Mesodermal cell (in vitro differentiated cells): ENCODE data around the gene RELN.

Source experiments
- H3K27ac ChIP-seq: 2 replicates; pipeline ENCODE4 v1.7.0; 2013; ENCODE audit warnings: mild to moderate bottlenecking, low read depth, low read length, moderate library complexity; ENCODE audit not compliant: severe bottlenecking
- H3K36me3 ChIP-seq: 2 replicates; pipeline ENCODE4 v1.7.1; 2013; ENCODE audit warnings: mild to moderate bottlenecking, low read length, moderate library complexity; ENCODE audit not compliant: control insufficient read depth, insufficient read depth
- H3K4me1 ChIP-seq: one replicate; pipeline ENCODE4 v1.7.1; 2013; ENCODE audit warnings: mild to moderate bottlenecking, low read length; ENCODE audit not compliant: insufficient read depth, control insufficient read depth, poor library complexity, severe bottlenecking
- H3K4me3 ChIP-seq: 2 replicates; pipeline ENCODE4 v1.7.0; 2013; ENCODE audit warnings: low read length, control low read depth, mild to moderate bottlenecking; ENCODE audit not compliant: insufficient read depth, poor library complexity, severe bottlenecking; ENCODE audit errors: extremely low read depth
- H3K9me3 ChIP-seq: 2 replicates; pipeline ENCODE4 v1.7.1; 2013; ENCODE audit warnings: mild to moderate bottlenecking, low read length, moderate library complexity; ENCODE audit not compliant: control insufficient read depth
- WGBS, 2 experiments: methylation state at CpG; one replicate each; pipeline ENCODE4 v1.1.5; 2013; ENCODE audit warnings: missing lambda C conversion rate in 2 of 2; ENCODE audit not compliant: insufficient coverage in 2 of 2; 5-methylcytosine and 5-hydroxymethylcytosine counted together

The RELN gene

DNA sequence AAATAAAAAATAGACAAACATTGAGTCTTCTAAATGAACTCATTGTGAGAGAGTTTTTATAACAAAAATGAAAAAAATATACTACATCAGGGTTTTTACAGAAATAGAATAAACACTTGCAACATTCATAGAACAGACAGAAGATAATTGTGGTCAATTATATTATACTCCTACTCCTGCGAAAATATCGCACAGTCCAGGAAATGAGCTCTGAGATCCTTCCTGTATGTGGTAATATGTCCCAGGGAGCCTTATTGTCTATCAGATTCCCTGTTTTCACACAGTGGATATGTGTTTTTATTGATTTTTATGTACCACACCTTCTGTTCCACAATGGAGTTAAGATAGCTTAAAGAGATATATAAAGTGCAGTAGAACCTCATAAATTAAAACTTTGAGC is 27.5 kb upstream of the RELN start:
- no peaks in the 10 kb centered on the region for H3K9me3 ChIP-seq
- no peak overlapping the region for H3K4me3 ChIP-seq
- no CpG with 5 or more reads among the region's 2 CpGs for WGBS, 2 experiments
- H3K4me1 ChIP-seq, result no peaks in the 10 kb centered on the region
- H3K27ac ChIP-seq, result no peak overlapping the region
- H3K36me3 ChIP-seq, result no peaks in the 10 kb centered on the region

DNA sequence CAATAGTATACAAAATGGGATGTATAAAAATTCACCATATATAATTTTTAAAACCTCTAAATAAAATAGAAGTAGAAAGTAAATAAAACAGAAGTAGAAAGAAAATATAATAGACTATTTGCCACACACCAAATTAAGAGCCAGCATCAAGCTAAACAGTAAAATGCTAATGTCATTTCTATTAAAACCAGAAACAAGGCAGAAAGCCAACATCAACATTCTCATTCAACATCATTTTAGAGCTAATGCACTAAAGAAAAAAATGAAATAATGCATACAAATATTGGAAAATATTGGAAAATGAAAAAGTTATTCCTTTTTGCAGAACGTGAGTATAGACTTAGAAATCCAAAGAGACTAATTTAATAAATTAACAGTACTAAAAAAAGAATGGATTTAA is 23.4 kb upstream of the RELN start:
- Histone ChIP-seq H3K9me3 (no peaks in the 10 kb centered on the region), H3K4me1 (no peaks in the 10 kb centered on the region), H3K4me3 (no peak overlapping the region), H3K27ac (no peak overlapping the region), H3K36me3 (no peaks in the 10 kb centered on the region)
- WGBS, 2 experiments, result no CpG with 5 or more reads among the region's 1 CpG

DNA sequence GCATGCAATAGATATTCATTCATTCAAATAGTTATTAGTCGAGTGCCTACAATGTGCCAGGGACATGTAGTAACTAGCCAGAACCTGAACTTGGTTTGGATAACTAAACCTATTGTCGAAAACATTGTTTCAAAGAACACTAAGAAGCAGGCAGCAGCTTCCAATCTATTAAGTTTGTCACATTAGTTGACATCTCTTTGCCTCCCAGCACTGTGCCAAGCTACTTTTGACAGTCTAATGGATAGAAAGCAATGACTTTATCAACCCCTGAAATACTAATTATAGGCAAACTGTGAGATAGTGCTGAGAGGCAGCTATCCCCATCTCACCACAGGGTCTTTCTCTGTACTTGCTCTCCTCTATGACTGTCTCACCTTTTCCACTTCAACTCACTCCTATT is 22.4 kb upstream of the RELN start:
- Histone ChIP-seq H3K4me3 (no peak overlapping the region), H3K4me1 (no peaks in the 10 kb centered on the region), H3K27ac (no peak overlapping the region), H3K36me3 (no peaks in the 10 kb centered on the region), H3K9me3 (no peaks in the 10 kb centered on the region)
- WGBS, 2 experiments, result 100% methylated on average over 1 to 2 of the region's 2 CpGs

DNA sequence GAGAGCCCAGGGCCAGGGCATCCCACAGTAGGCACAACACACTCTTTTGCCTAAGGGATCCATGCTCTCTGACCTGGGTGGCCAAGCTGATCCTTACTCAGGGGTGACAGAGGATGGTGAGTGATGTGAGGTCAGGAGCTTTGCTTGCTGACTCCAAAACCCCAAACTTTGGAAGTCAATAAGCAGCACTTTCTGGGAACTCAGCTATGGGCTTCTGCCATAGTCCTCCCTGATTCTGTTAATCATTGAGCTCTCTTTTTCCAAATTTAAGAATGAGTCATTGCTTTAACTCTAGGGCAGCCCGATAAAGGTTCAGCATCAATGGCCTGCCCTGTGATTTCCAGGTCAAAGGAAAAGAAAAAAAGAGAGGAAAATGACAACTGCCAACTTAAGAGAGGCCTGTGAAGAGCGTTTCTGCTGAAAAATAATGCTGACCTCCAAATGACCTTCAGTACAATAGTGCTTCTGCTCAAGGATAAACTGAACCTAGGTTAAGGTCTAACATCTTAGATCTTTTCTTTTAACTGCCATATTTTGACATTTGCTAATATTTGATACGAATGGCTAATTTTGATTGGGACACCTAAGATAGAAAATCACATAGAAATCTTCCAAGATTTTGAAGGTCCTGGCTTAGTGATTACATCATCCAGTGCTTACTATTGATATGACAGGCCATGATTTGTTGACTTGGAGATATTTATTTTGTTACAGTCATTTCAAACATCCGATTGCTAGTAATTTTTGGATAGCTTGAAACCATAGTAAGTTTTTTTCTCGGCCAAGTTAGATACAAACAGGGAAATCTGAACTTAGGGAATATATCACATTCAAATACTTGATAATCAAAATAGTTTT is 20.8 kb upstream of the RELN start:
- WGBS, 2 experiments, result 90 to 100% methylated on average over 1 to 3 of the region's 5 CpGs
- Histone ChIP-seq H3K4me3 (no peak overlapping the region), H3K4me1 (no peaks in the 10 kb centered on the region), H3K27ac (no peak overlapping the region), H3K9me3 (no peaks in the 10 kb centered on the region), H3K36me3 (no peaks in the 10 kb centered on the region)

DNA sequence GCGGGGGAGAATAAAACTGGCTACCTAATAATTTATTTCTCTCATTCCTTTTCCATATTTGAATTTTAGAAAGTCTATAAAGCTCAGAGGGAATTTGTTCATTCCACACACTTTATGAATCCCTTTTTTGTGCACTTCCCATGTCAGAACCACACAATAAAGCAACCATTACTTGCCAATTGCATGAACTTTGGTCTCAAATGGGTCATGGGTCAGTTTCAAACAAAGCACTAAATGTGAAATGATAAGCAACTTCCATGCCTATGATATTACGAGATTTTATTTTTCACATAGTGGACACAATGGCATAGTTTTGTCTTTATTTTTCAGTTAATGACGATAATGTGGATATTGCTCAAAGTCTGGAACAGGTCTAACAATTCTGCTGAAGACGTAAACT is 18.6 kb upstream of the RELN start:
- Histone ChIP-seq H3K27ac (no peak overlapping the region), H3K4me3 (no peak overlapping the region), H3K36me3 (no peaks in the 10 kb centered on the region), H3K4me1 (no peaks in the 10 kb centered on the region), H3K9me3 (no peaks in the 10 kb centered on the region)
- WGBS, 2 experiments, result no CpG with 5 or more reads among the region's 4 CpGs

DNA sequence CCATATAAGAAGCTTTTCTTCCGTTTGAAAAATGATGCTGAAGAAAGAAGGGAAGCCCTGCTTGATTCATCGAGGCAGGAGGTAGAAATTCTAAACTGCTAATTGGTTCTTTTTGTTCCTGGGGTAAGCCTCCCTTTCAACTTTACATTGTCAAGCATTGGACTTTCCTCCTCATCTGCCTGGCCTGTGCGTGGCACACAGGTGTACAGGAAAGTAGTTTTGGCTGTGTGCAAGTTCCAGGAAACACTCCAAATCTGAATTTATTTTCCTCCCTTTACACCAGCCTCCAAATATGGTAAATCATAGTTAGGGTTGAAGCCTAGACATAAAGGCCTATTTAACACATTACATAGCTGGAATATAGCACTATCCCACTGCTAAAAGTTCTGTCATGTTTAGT is 18.2 kb upstream of the RELN start:
- H3K36me3 ChIP-seq, result no peaks in the 10 kb centered on the region
- 93% methylated on average over 2 of the region's 3 CpGs; no CpG with 5 or more reads in 1 of the 2 experiments for WGBS, 2 experiments
- H3K9me3 ChIP-seq, result no peaks in the 10 kb centered on the region

DNA sequence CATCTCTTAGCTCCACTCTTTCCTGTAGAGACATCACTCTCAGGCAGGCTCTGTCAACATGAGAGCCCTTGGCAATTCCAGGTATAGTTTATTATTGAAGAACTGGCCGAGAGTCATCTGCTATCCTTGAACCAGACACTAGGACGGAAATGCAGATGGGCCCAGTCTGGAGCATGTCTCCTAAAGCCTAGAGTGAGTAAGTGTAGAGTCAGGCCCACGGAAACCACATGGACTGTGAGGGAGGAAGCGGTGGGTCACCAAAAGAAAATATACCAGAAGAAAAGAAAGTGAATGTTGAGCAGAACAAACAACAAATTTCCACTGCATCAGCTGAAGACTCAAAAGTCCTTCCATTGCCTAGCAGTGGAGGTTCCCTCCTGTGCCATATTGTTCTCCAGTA is 15.7 kb upstream of the RELN start:
- H3K27ac ChIP-seq, result no peak overlapping the region
- no peaks in the 10 kb centered on the region for H3K9me3 ChIP-seq
- WGBS, 2 experiments, result 80 to 82% methylated on average over 2 to 3 of the region's 4 CpGs
- no peaks in the 10 kb centered on the region for H3K36me3 ChIP-seq
- H3K4me3 ChIP-seq, result no peak overlapping the region
- H3K4me1 ChIP-seq, result no peaks in the 10 kb centered on the region

More for the DNA sequence above, 18.2 kb upstream of the RELN start:
- Histone ChIP-seq H3K4me3 (no peak overlapping the region), H3K27ac (no peak overlapping the region), H3K4me1 (no peaks in the 10 kb centered on the region)

DNA sequence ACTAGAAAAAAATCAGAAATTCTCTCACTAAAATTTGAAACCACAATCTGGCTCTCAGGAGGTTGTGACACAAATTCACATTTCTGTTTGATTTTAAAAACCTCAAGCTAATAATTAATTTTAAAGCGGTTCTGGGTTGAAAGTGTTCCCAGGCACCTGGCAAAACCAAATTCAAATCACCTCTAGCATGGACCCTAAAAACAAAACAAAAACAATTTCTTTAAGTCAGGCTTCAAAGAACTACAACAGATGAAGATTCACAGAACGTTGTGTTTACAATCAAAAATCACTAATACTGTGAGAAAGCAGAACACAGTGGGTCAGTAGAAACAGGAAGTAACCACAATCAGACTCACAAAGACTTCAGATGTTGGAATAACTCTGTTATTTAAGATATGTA is 7.2 kb upstream of the RELN start:
- H3K36me3 ChIP-seq, result no peaks in the 10 kb centered on the region
- H3K4me3 ChIP-seq, result no peak overlapping the region
- 100% methylated on average over 1 of the region's 2 CpGs; no CpG with 5 or more reads in 1 of the 2 experiments for WGBS, 2 experiments
- no peaks in the 10 kb centered on the region for H3K4me1 ChIP-seq
- no peaks in the 10 kb centered on the region for H3K9me3 ChIP-seq
- H3K27ac ChIP-seq, result no peak overlapping the region

DNA sequence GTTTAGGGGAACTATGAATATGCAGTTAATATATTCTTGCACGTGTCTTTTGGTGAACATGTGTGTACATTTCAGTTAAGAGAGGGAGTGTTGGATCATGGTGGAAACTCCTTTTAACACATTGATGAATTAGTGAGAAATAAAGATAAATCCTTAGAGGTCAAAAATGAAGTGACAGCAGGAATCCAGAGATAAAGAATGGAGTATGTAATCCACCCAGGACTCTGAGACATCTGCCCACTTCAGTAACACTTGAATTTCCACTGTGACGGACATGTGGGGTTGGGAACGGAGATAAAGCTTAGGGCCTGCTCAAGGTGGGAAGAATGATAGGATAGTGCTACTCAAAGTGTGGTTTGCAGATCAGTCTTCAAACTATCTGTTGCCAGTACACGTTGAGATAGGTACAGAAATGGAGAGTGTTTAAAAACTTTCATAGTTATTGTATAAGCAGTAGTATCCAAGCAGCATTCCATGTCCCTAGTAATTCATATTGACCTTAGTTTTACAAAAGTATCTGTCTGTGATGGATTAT is 6.6 kb upstream of the RELN start:
- Histone ChIP-seq H3K27ac (no peak overlapping the region), H3K9me3 (no peaks in the 10 kb centered on the region), H3K4me1 (no peaks in the 10 kb centered on the region), H3K36me3 (no peaks in the 10 kb centered on the region), H3K4me3 (no peak overlapping the region)
- 90 to 100% methylated on average over 2 of the region's 4 CpGs for WGBS, 2 experiments

DNA sequence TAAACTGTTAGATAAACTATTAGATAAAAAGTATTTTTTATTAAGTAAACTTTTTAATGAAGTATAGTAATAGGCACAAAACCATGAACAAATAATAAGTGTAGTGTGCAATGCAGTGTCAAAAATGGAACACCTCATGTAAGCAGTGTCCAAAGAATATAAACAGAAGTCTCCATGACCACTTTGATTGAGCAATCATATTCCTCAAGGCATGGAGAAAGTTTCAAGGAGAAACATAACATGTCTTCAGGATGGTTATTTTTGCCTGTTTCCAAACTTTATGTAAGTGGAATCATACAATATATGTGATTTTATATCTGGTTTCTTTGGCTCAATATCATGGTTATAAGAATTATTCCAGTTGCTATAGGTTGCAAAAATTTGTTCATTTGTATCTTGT is 6.1 kb upstream of the RELN start:
- Histone ChIP-seq H3K4me3 (no peak overlapping the region), H3K27ac (no peak overlapping the region), H3K36me3 (no peaks in the 10 kb centered on the region), H3K9me3 (no peaks in the 10 kb centered on the region), H3K4me1 (peaks cover 3% of the 10 kb centered on the region)

DNA sequence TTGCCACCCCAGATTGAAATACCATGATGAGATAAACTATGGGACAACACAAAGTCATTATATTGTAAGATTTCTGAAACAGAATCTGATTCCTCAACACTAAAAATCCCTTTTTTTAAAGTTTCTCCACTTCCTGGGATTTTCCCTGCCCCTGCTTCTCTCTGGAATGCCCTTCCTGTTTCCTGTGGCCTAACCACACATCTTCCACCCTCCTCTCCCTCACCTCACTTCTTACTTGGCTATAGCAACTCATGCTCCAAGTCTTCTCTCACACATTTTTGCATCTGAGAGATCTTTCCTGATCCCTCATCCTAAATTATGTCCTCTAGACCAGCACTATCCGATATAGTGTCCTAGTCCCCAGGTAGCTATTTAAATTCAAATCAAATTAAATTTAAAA is 4.1 kb upstream of the RELN start:
- Histone ChIP-seq H3K27ac (no peak overlapping the region), H3K4me3 (no peak overlapping the region), H3K4me1 (peaks cover 6% of the 10 kb centered on the region), H3K36me3 (no peaks in the 10 kb centered on the region), H3K9me3 (no peaks in the 10 kb centered on the region)
- 60 to 100% methylated on average over 1 of the region's 1 CpG for WGBS, 2 experiments
